COLO668 (cell line): Measurements from ENCODE around the gene EED.

Experiments used
- DNase-seq: peaks from one replicate; lab custom pipeline; 2025; ENCODE audit not compliant: unreplicated experiment; lab: John Stamatoyannopoulos, UW

EED gene

DNA sequence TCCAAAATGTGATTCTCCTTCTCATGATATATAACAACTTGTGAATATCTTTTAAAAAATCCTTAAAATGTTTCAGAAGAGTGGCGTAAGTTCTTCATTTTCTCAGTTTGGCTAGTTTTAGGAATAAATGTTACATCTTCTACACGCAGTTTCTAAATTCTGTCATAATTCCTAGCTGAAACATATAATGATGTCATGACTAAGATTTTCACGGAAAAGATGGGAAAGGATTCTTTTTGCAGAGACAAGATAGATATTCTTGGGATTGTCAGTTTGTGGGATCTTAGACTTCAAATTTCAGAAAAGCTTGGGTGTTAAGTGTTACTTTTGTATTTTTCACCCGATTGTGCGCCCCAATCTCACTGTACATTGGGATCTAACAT is 1.7 kb downstream of the EED start:
- DNase-seq: no peak

DNA sequence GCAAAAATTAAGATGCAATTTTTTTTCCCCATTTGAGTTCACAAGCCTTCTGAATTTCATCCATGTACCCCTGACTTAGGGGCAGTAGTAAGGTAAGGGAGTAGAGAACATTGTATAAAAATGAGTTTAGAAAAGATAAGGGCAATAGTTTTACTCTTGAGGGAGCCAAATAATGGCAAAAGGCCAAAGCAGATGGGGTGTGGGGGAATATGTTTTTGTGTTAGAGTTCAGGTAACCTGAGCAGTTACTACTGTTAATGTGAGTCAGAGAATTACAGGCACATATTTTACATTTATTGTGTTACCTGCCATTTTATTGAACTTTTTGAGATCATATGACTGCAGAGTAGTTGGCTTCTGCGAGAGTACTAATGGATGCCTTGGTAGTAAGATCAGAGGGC is 3.1 kb downstream of the EED start:
- DNase-seq: no peak

DNA sequence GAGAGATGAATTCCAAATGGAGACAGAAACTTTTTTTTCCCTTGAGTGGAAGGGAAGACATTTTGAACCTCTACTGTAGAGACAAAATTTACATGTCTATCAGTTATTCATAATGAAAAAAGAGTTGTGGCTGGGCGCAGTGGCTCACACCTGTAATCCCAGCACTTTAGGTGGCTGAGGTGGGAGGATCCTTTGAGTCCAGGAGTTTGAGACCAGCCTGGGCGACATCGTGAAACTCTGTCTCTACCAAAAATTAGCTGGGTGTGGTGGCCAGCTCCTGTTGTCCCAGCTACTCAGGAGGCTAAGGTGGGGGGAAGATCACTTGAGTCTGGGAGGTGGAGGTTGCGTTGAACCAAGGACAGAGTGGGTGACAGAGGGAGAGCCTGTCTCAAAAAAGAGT is 4.1 kb downstream of the EED start:
- DNase-seq: no peak

DNA sequence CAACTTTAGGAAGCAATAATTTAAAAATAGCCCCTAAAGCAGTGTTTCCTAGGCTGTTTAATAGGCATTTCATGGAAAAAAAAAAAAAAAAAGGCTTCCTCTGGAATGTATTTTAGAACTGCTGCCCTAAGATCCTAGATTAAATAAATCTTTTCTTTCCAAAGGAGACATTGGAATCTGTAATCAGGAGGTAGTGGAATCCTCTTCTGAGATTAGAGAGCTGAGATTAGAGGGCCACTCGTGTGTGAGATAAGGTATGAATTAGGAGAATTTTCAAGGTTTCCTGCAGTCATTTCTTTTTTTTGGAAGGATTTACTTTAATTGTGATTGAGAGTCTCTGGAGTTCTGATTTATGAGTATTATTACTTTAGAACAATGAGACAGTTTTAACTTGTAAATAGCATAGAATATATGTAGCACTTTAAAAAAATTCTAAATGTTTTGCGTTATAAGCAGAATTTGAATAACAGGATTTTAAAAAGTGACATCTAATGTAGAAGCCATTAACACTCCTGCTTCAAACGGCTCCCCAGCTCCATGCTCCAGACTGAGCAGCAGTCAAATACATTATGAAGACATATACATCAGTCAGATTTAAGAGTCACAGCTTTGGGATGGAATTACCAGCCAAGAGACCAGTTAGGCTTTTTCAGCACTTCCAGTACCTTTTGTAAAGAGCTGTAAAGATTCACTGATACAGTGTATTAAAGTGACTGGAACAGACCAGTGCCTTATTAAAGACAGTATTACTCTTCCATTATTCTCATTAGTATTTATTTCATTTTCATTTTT is 5.0 kb downstream of the EED start:
- no peak for DNase-seq

DNA sequence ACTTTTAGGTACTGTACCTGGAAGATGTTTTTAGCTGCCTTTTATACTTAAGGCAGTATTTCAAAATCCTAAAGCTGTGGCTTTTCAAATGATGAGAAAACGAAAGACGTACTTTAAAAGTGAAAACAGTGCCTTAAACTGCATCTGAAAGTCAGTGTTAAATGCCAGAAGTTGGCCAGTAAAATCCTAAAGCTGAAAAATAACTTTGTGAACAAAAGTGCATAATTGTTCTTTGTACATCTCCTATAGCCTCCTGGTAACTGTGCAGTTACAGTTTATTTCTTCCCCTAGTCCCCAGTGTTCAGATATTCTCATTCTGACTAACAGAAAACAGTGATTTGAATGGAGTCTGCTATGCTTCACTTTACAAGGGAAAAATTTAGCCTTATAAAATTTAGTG is 6.8 kb downstream of the EED start:
- DNase-seq: no peak

DNA sequence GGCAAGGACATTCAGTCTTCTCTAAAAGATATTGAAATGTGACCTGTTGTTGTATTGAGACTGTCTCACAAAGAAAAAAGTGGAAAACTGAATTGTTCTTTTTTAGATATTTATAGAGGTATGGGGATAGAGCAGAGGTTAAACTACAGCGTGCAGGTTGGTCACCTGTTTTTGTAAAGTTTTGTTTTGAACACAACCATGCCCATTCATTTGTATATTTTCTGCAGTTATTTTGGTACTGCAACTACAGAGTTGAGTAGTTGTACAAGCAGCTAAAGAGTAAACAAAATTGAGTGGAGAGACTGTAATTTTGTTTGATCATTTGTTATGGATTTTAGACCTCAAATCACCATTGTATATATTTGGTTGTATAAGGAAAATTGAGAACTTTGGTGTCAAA is 11.3 kb downstream of the EED start:
- DNase-seq: no peak

DNA sequence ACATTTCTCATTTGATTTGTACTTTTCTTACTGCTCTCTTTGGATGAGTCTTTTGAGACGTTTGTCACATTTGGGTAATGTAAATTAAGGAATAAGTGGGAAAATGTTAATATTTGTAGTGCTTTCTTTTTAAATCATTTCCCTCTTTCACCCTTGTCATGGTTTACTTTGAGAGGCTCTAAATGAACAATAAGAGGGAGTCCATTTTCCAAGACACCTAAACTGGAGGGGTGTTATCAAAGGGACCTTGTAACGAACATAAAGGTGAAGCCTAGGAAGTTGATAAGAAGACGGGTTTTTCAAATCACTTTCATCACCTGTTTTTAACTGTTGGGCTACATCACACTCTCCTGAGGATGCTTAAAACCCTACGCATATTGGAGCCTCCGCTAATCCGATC is 12.1 kb downstream of the EED start:
- DNase-seq: no peak

DNA sequence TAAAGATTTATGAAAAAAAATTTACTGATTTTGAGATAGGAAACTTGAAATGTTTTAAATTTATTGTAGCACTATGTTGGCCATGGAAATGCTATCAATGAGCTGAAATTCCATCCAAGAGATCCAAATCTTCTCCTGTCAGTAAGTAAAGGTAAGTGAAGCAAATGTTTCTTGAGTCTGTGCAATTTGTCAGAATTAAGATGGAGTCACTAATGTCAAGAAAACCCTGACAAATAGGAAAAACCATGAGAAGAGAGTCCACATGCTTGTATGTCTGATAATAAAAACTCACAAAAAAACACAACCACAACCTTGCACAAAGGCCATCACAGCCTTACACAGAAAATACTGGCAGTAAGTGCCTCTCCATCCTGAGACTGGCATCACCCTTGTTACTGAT is 12.9 kb downstream of the EED start:
- DNase-seq: no peak

DNA sequence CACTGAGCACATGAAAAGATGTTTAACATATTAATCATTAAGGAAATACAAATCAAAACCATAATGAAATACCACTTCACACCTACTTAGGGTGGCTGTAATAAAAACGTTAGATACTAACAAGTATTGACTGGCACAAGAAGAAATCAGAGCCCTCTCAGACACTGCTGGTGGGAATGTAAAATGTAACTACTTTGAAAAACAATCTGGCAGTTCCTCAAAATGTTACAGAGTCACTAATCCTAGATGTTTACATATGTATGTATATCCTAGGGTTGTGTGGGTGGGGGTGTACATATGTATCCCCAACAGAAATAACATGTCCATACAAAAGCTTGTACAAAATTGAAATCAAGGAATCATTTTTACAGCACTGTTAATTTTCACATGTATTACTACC is 15.2 kb downstream of the EED start:
- DNase-seq: no peak

DNA sequence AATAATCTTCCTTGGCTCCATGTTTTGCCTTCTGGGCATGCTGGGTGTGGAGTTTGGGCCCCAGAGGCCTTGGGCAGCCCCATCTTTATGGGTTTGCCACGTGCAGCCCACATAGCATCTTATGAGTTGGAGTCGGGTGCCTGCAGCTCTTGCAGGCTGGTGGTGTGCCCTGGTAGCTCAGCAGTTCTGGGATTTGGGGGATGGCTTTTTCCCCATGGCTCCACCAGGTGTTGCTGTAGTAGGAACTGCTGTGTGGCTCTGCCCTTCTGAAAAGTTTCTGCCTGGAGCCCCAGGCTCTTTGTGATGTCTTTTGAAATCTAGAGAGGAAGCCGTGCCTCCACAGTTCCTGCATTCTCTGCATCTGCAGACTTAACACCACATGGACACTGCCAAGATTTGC is 16.8 kb downstream of the EED start:
- no peak for DNase-seq

DNA sequence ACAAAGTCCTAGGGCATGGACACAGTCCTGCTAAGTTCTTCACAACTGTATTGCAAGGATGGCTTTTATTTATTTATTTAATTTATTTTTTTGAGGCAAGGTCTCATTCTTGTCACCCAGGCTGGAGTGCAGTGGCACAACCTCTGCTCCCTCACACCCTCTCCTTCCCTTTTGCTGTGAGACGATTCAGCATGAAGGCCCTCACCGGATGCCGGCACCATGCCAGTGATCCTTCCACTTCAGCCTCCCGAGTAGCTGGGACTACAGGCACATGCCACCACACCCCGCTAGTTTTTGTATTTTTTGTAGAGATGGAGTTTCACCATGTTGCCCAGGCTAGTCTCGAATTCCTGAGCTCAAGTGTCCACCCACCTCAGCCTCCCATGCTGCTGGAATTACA is 17.8 kb downstream of the EED start:
- DNase-seq: no peak

DNA sequence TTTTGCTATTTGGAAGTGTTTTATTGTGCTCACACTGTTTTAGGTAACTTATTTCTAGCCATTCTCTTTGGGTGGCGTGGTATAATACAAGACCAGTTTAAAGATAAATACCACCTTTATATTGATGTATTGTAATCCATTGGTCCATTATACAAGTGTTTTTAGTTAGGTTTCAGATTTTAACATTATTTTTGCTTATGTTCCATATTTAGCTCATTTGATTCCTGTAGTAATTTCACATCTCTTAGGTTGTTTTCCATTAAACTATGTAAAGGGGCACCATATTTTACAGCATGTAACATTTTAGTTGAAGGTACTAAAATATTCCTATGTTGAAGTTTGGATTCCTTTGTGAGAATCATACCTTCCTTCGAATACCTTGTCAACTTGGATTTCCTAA is 20.1 kb downstream of the EED start:
- DNase-seq: no peak

DNA sequence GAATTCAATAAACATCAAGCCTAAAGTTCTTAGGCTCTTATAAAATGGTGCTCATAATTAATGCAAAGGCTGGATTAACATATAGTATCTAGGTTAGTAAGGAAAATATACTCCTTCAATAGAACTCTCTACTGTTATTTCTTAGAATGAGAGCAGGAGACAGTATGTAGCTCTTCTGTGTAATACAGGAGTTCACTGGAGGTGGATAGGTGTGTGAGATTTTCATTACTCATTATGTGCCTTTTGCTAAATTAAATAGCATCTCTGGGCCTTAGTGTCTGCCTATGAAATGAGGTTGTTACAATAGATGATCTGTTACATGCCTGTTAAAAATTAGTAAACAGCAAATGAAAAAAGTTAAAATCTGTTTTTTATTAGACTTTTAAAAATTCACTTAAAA is 20.6 kb downstream of the EED start:
- no peak for DNase-seq

DNA sequence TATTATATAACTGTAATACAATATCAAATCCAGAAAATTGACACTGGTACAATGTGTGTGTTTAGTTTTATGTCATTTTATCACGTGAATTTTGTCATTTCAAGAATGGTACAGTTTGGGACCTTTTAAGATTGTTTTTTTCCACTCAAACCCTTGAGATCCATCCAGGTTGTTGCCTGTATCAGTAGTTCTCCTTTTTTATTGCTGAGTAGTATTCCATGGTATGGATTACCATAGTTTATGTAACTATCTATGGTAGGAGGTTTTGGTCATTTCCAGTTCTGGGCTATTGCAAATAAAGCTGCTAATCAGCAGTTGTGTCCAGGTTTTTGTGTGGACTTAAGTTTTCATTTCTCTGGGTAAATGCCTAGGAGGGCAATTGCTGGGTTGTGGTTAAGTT is 25.1 kb downstream of the EED start:
- DNase-seq: no peak

DNA sequence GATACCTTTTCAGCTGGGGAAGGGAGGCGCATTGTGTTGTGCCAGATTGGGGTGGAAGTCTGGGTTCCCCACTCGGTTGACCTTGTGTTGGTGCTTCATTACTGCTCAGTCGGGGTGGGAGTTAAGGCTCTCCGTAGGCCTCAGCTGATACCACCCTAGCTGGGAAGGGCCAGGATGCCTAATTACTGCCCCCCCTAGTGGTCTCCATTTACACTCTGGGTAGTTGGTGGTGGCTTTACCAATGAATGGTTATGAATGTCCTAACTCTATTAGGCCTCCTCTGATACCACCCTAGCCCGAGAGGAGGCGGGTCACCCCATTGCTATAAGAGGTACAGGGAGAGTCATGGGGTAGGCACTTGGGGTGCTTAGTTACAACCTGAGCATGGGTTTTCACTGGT is 29.9 kb downstream of the EED start:
- no peak for DNase-seq

DNA sequence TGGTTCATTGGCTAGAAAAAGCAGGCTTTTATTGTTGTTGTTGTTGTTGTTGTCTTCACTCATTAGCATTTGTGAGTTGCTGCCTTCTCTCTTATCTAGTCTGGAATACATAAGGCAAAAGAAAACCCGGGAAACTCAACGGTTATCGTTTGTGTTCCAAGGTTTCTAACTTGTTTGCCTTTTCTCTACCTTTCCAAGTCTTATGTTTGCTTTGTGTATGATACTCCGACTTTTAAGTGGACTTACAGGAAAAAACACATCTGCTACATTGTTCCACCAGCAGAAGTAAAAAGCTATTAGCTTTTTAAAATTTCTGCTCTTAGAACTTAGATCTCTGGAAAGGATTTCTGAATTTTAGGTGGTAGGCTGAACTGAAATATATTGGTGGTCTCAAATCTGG is 30.4 kb downstream of the EED start:
- DNase-seq: no peak

DNA sequence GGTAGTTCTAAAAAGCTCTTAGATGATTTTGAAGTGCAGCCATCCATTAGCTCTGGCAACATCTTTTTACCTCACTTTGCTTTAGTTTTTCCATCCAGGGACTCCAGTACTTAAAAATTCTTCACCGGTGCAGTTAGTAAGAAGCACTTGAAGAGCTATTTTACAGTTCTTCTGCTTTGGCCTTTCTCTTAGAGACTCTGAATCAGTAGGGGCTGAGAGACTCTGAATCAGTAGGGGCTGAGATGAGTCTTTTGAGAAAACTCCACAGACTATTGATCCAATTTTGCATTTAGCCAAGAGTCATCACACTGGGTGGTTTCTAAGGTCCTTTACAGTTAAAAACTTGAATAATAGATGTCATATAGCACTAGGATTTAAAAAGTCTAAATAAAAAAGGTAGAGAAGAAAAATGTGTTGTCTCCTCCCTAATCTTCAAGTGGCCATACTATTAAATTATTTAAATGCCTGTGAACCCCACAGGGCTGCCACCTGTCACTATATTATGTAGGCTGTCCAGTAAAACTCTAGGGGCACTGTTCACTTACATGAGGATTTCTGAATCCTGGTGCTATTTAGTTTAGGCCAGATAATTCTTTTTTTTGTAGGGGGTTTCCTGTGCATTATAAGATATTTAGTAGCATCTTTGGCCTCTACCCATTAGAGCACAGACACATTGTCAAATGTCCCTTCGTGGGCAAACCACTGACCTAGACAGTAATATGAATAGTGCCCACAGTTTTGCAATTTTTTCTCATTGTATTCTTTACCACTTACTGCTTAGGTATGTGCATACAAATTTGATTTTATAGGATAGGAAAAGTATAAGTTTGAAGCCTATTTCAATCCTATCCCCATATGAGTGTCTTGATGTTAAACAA is 31.2 kb downstream of the EED start:
- DNase-seq: no peak

DNA sequence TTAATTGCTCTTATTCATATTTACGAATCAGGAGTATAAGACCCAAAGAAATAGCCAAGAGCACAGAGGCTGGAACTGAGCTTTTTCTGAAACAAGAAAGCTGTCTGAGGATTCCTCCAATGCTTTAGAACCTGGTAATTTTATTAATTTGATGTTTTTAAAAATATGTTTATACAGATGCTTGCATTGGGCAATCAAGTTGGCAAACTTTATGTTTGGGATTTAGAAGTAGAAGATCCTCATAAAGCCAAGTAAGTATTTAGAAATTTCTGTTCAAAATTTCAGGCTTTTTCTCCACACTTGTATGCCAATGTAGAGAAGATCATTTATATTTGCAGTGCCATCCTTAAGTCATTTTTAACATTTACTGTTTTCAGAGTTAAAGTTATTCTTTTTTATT is 33.2 kb downstream of the EED start:
- no peak for DNase-seq

DNA sequence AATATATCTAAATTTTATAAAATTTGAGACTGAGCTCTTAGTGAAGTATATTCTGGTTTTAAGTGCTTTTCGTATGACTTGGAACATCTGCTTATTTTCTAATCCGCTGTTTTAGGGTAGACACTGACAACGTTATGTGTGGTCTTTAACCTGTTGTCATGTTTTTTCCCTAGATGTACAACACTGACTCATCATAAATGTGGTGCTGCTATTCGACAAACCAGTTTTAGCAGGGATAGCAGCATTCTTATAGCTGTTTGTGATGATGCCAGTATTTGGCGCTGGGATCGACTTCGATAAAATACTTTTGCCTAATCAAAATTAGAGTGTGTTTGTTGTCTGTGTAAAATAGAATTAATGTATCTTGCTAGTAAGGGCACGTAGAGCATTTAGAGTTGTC is 33.7 kb downstream of the EED start:
- no peak for DNase-seq

DNA sequence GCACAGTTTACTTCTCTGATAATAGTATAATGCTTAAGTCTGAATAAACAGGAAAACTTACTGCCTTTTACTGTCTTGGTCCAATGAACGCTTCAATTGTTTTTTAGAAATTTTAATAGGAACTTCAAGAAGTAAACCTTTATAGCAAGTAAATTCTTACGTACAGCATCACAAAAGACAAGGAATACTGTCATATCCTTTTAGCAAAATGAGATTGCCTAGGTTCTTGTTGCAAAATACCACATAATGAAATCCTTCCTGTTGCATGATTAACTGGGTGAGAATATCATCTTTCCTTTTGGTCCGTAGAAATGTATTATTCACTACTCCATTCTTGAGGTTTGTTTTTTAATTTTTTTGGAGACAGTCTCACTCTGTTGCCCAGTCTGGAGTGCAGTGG is 35.2 kb downstream of the EED start:
- DNase-seq: no peak

DNA sequence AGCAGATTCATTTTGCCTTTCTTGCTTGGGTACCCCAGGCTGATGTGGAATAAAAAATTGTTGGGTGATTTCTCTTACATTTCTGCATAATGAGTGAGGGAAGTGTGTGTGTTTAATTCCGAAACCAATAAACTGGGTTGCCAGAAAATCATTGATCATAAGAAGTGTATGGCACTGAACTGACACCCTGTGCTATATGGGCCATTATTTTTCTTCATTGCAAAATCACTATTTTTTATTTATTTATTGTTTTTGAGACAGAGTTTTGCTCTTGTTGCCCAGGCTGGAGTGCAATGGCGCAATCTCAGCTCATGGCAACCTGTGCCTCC is 42.9 kb downstream of the EED start:
- DNase-seq: no peak

DNA sequence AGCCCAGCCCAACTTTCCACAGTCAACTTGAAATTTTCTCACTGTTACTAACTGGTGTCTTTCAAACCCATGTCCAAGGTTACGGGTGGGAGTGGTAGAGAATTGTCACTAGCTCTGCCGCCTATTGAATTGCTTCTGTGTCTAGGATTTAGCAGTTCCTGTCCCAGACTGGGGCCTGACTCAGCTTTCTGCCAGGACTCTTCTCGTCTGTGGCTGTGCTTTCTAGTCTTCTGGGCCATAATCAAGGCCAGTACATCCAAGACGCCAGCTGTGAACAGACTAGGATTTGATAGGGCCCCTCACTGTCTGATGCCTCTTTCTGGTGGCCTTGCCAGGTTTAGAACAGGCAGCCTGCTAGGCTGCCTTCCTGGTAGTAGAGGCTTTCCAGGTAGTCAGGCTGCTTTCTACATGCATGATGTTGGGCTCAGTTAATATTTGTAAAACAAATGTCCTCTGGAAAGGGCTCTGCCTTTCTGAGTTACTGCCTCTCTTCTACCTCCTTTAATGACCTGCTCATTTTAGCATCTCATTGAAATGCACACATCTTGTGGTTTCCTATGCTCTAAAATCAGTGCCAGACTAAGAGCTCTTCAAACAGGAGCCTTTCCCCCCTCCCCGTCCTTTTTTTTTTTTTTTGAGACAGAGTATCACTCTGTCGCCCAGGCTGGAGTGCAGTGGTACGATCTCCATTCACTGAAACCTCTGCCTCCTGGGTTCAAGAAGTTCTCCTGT is 44.4 kb downstream of the EED start:
- no peak for DNase-seq
